OCI-LY1 (cell line): ENCODE data around the gene DND1.
"Not testable (repeated sequence)": the region's sequence is repeated elsewhere in the genome, so short reads cannot be mapped to it uniquely, and the experiment has no call there.

Experiments used
- CTCF ChIP-seq: fragments of 200-600 bp; sonication (generic), shearing (Covaris generic); IDR thresholded peaks from 2 replicates; pipeline ENCODE4 v1.5.1; 2017; ENCODE audit warnings: mild to moderate bottlenecking, antibody characterized with exemption, low read length, moderate library complexity, mixed read lengths
- EZH2 ChIP-seq: fragments of 200-600 bp; sonication (generic), shearing (Covaris generic); IDR thresholded peaks from 2 replicates; pipeline ENCODE4 v1.8.0; 2017; ENCODE audit warnings: borderline replicate concordance, mixed run types, mild to moderate bottlenecking, antibody characterized with exemption, low read length, moderate library complexity, mixed read lengths

GRCh38 chr5:140623061-140623460 is 50.3 kb downstream of the DND1 start:
- not testable (repeated sequence) for TF ChIP-seq CTCF, EZH2
